Measurements from ENCODE around the gene ARHGDIG.

Gene ARHGDIG

GRCh38 chr16:259814-260253, 20.6 kb upstream of the ARHGDIG start:
- no peak for DNase-seq
- H3K4me3 Mint-ChIP-seq = no peak overlapping the region
- H3K9me3 Mint-ChIP-seq = no peaks in the 10 kb centered on the region

GRCh38 chr16:260326-260725, 20.1 kb upstream of the ARHGDIG start:
- TF ChIP-seq, protein P1, sequence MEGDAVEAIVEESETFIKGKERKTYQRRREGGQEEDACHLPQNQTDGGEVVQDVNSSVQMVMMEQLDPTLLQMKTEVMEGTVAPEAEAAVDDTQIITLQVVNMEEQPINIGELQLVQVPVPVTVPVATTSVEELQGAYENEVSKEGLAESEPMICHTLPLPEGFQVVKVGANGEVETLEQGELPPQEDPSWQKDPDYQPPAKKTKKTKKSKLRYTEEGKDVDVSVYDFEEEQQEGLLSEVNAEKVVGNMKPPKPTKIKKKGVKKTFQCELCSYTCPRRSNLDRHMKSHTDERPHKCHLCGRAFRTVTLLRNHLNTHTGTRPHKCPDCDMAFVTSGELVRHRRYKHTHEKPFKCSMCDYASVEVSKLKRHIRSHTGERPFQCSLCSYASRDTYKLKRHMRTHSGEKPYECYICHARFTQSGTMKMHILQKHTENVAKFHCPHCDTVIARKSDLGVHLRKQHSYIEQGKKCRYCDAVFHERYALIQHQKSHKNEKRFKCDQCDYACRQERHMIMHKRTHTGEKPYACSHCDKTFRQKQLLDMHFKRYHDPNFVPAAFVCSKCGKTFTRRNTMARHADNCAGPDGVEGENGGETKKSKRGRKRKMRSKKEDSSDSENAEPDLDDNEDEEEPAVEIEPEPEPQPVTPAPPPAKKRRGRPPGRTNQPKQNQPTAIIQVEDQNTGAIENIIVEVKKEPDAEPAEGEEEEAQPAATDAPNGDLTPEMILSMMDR (IDR thresholded peaks at IDR 0.05) = no peak
- peaks cover 45% of the 10 kb centered on the region for H3K36me3 Mint-ChIP-seq (ENCODE audit: low read depth)
- H3K4me1 Mint-ChIP-seq = no peaks in the 10 kb centered on the region
- DNase-seq = no peak
- peak overlapping the region; percentile 22 for H3K27ac Mint-ChIP-seq
- H3K9me3 Mint-ChIP-seq = no peaks in the 10 kb centered on the region
- H3K4me3 Mint-ChIP-seq = no peak overlapping the region
- peaks cover 4% of the 10 kb centered on the region for H3K27me3 Mint-ChIP-seq (ENCODE audit: low read depth, poor library complexity)

More at GRCh38 chr16:259814-260253, 20.6 kb upstream of the ARHGDIG start:
- TF ChIP-seq, protein P1 (IDR thresholded peaks at IDR 0.05) = no peak
- H3K36me3 Mint-ChIP-seq (ENCODE audit: low read depth) = peaks cover 50% of the 10 kb centered on the region
- H3K27me3 Mint-ChIP-seq (ENCODE audit: low read depth, poor library complexity) = peaks cover 4% of the 10 kb centered on the region
- H3K27ac Mint-ChIP-seq = no peak overlapping the region
- H3K4me1 Mint-ChIP-seq = no peaks in the 10 kb centered on the region

GRCh38 chr16:261031-261691, 19.2 kb upstream of the ARHGDIG start:
- Mint-ChIP-seq H3K4me1 (no peaks in the 10 kb centered on the region), H3K27ac (peak overlapping the region; percentile 22), H3K4me3 (no peak overlapping the region), H3K27me3 (ENCODE audit: low read depth, poor library complexity) (peaks cover 4% of the 10 kb centered on the region), H3K36me3 (ENCODE audit: low read depth) (peaks cover 37% of the 10 kb centered on the region), H3K9me3 (no peaks in the 10 kb centered on the region)
- no peak for DNase-seq
- TF ChIP-seq, protein P1 (IDR thresholded peaks at IDR 0.05) = no peak

- Mint-ChIP-seq H3K4me1 (no peaks in the 10 kb centered on the region), H3K27ac (peak overlapping the region; percentile 19), H3K27me3 (ENCODE audit: low read depth, poor library complexity) (peaks cover 4% of the 10 kb centered on the region), H3K9me3 (no peaks in the 10 kb centered on the region), H3K36me3 (ENCODE audit: low read depth) (peaks cover 27% of the 10 kb centered on the region), H3K4me3 (no peak overlapping the region)
- TF ChIP-seq, protein P1 (IDR thresholded peaks at IDR 0.05) = no peak
- no peak for DNase-seq
These were observed 18.2 kb upstream of the ARHGDIG start for GRCh38 chr16:262121-262745.

DNA sequence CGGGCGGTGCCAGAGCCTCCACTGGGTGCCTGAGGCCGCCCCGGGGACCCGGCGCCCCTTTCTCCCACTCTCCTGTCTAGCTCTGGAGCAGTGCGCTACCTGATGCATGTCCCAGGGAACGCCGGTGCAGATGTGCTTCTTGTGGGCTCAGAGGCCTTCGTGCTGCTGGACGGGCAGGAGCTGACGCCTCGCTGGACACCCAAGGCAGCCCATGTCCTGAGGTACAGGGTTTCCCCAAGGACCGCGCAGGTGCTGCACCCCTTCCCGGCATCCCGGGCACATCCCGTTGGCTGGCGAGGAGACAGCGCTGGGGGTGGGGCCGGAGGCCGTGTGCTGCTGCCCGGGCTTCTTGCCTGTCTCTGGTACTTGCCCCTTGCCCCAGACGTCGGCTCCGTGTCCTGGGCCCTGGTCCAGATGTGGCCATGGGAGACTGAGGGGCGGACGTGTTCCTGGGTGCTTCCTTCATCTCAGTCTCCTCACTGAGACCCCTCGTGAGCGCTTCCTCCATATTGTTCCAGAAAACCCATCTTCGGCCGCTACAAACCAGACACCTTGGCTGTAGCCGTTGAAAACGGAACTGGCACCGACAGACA, 17.1 kb upstream of the ARHGDIG start:
- Mint-ChIP-seq H3K4me1 (no peaks in the 10 kb centered on the region), H3K27me3 (ENCODE audit: low read depth, poor library complexity) (peaks cover 4% of the 10 kb centered on the region), H3K4me3 (no peak overlapping the region), H3K36me3 (ENCODE audit: low read depth) (peaks cover 23% of the 10 kb centered on the region), H3K9me3 (no peaks in the 10 kb centered on the region), H3K27ac (no peak overlapping the region)
- TF ChIP-seq, protein P1 (IDR thresholded peaks at IDR 0.05) = no peak
- DNase-seq = no peak

Data from nephron progenitor cell (in vitro differentiated cells).